Fibroblast of skin of left biceps (primary cell): ENCODE data around the gene POLR2E.
A peak's percentile ranks its signal among the peaks of the same experiment; 100 is the strongest.
"Not testable (repeated sequence)": the region's sequence is repeated elsewhere in the genome, so short reads cannot be mapped to it uniquely, and the experiment has no call there.

Source experiments
- DNase-seq, 2 experiments: peaks; one replicate each; pipeline ENCODE4 v3.0.0-alpha.2; 2013; ENCODE audit warnings: low read depth in 2 of 2

Gene POLR2E

GRCh38 chr19:1094978-1095701, at the start of gene POLR2E:
Gene POLR2E (minus strand): TSS chr19:1095375. CDS start chr19:1095315, 60 bp downstream.
- peak; percentile 96 to 97 for DNase-seq

GRCh38 chr19:1144741-1145140, 49.6 kb upstream of the POLR2E start:
- no peak for DNase-seq

DNA sequence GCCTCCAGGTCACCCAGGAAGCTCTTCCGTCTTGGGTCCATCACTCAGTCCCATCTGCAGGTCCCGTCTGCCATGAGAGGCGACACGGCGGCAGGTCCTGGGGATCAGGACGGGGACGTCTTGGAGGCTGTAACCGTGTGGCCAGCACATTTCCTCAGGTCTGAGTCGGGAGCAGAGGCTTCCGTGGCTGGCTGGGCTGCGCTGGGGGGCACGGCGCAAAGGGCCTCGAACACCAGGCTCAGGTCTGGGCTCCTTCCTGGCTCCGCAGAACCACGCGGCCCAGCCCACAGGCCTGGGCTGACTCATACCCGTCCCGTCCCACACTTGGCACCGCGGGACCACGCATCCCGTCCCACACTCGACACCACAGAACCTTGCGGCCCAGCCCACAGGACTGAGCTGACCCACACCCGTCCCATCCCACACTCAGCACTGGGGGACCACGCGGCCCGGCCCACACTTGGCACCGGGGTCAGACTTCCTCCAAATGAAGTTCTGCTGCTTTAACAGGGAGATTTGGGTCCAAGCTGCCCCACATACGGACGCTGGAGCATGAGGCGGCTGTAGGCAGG, 48.7 kb upstream of the POLR2E start:
- DNase-seq: no peak

DNA sequence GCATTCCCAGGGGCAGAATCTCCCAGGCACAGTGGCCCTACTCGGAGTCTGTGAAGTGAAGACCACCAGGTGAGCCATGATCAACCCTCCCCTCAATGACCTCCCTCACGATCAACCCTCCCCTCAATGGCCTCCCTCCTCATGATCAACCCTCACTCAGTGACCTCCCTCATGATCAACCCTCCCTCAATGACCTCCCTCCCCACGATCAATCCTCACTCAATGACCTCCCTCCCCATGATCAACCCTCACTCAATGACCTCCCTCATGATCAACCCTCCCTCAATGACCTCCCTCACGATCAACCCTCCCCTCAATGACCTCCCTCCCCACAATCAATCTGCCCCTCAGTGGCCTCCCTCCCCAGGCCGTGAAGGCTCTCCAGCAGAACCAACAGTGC, 46.8 kb upstream of the POLR2E start:
- DNase-seq: no peak

- no peak for DNase-seq
Measured at GRCh38 chr19:1140272-1141027, 45.3 kb upstream of the POLR2E start.

- DNase-seq: no peak
Measured at GRCh38 chr19:1139126-1139525, 44.0 kb upstream of the POLR2E start.

DNA sequence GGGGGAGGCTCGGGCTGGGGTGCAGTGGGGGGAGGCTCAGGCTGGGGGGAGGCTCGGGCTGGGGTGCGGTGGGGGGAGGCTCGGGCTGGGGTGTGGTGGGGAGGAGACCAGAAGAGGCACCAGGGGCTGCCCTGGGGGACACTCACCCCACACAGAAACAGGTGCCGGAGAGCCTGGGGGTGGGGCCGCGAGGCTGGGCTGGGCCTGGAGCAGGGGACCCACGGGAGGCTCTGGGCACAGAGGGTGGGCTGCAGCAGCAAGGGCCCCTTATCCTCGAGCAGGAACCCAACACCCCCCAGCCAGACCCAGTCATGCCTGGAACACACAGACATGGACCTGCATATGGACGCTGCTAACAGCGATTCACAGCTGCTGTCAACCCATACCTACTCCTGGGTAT, 42.9 kb upstream of the POLR2E start:
- DNase-seq: no peak

DNA sequence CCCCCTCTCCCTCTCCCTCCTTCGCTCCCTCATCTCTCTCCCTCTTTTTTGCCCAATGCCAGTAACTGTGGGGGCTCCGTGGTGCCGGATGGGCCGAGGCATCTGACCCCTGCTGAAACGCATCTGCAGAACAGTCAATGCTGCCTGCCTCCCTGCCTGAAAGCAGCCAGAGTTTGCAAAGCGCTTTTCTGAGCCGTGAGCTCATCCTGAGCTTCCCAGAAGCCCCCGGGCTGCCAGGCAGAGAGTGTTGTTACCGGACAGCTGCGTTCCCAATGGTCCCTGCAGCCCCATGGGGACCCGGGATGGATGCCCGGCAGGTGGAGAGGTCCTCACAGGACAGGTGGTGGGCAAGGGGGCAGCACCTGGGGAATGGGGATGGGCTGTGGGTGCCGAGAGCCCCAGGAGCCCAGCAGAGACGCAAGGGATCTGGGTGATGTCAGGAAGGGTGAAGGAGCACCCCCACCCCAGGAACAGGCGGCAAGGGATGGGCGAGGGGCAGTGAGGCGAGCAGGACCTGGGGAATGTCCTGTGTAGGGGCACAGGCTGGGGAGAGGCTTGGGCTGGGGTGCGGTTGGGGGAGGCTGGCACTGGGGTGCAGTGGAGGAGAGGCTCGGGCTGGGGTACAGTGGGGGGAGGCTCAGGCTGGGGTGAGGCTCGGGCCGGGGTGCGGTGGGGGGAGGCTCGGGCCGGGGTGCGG, 41.6 kb upstream of the POLR2E start:
- no peak for DNase-seq

DNA sequence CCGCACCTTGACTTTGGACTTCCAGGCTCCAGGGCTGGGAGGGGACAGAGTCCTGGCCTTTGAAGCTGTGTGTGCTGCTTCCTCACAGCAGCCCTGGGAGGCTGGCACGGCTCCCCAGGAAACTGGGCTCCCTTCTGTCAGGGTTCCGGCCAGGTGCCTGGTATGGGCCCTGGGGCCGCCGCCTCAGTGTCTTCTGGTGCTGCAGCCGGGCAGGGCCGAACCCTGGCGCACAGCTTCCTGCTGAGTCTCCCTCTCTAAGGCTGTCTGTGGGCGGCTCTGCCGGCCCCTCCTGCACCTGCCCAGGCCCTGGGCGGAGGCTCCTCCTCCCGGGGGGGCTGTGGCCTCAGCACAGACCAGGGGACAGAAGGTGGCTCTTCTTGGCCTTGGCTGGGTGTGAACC, 41.0 kb upstream of the POLR2E start:
- DNase-seq: no peak

- DNase-seq: no peak
Measured at GRCh38 chr19:1135454-1135853, 40.3 kb upstream of the POLR2E start.

GRCh38 chr19:1134431-1134830, 39.3 kb upstream of the POLR2E start:
- DNase-seq: no peak

DNA sequence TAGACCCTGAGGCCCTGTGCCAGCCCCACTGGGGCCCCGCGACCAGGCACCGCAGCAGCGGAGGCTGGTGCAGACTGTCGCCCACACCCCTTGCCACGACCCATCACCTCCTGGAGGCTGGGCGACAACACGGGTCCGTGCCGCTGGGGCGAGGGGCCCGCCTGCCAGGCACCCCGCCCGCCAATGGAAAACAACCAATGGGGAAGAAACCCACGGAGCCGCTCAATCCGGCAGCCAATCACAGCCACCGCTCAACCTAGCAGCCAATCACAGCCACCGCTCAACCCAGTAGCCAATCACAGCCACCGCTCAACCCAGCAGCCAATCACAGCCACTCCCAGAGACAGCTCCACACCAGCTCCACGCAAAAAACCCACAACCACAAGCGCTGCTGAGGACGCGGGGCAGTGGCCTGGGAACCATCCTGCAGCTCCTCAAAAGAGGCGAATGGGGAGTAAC, 38.3 kb upstream of the POLR2E start:
- no peak for DNase-seq

- no peak for DNase-seq
Measured at GRCh38 chr19:1132552-1133383, 37.6 kb upstream of the POLR2E start.

DNA sequence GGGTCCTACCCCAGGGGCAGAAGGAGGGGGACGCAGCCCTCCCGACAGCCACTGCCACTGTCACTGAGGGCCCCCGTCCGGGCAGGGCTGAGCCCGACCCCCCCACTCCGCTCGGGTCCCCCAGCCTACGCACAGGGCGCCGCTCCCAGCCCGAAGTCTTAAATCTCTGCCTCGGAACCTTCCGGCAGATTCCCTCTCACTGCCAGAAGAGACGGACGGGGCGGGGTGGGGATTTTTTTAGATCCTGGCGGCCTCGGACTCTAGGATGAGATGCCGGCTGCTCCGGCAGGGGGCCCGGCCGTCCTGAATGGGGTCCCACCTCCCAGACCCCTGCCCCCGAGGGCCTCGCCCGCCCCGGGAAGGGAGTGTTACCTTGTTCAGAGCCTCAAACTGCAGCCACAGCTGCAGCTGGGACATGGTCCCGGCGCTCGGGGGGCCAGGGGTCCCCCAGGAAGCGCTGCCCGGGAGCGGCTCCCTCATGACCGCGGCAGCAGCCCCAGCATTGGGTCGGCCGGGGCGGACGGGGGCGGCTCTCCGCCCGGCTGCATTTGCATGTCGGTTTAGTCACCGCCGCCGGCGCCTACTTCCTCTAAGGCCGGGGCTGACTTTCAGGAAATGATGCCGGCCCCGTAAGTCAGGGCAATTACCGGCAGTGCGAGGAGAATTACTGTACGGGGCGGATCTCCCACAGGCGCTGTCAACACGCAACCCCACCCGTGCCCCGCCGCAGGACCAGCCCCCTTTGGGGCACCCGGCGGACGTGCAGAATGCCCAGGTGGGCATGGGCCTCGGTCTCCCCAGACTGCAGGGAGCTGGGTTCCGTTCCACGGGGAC, 36.8 kb upstream of the POLR2E start:
- peak; percentile 54 to 60 for DNase-seq

DNA sequence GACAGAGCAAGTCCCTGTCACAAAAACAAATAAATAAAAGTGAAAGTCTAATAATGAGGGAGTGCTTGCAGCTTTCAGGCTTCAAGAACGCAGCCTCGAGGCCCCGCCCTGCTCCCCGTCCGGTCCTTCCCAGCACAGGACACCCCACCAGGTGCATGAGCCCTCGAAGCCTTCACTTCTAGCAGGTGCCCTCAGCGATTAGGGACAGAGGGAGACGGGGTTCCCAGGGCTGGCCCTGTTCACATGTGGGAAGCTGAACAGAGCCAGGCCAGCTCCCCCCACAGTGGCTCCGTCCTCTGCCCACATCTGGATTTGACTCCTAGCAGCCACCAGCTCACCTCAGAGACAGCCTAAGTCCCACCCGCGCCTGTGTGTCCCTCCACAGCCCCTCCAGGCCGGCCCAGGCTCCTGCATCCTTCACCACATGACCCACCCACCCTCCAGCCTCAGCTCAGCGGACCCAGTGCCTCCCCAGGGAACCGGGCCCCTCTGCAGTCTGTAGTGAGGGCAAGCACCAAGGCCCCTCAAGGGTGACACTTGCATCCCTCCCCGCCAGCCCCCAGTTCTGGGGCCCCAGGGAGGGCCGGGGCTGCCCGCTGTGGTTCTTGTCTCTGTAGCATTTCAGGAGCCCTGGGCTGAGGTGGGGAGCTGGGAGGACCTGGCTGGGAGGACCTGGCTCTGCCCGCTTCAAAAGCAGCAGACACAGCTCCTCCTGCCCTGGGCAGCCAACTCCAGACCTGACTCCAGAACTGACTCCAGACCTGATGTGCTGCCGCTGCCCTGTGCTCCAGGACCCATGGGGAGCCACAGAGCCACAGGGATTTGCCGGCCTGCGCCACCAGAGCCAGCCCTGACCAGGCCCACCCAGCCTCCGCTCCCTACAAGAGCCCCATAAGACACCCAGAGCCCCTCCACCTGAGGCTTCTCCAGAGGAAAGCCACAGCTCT, 35.9 kb upstream of the POLR2E start:
- no peak for DNase-seq

DNA sequence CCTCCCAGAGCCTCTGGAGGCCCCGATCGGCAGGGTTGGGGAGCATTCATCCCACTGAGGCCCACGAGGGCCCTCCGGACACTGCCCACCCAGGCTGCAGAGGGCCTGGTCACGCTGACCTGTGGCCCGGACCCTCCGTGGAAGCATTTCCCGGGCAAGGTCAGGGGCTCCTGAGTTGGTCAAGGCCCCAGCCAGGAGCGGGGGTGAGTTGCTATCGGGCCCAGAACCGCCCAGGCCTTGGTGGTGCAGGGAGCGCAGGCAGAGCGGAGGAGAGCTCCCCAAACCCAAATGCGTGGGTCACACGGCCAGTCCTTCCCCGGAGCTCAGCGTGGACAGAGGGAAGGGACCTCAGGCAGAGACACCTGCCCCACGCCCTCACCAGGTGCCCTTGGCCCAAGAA, 34.4 kb upstream of the POLR2E start:
- DNase-seq: no peak

DNA sequence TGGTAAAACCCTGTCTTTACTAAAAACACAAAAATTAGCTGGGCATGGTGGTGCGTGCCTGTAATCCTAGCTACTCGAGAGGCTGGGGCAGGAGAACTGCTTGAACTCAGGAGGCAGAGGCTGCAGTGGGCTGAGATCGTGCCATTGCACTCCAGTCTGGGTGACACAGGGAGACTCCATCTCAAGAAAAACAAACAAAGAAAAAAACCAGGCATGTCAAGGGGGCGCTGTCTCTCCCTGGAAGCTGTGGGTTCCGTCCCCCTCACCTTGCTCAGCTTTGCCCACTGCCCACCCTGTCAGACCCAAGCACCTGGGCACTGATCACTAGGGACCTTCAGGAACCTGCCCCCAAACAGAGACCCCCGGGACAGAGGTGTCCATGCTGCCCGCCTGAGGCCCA, 33.9 kb upstream of the POLR2E start:
- not testable (repeated sequence) for DNase-seq

DNA sequence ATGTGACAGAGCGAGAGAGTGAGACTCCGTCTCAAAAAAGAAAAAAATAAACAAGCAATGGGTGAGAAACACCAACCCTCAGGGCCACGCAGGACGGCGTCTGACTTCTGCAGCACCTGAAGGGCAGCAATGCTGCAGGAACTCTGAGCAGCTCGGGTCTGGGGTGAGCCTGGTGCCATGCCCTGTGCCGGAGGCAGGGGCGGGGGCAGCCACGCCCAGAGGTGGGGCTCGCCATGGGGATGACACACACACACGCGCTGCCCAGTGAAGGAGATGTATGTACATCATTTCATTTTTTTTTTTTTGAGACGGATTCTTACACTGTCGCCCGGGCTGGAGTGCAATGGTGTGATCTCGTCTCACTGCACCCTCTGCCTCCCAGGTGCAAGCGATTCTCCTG, 32.9 kb upstream of the POLR2E start:
- DNase-seq: no peak
